Skeletal muscle satellite cell (primary cell): Measurements from ENCODE around the gene MS4A18.
"Not testable (repeated sequence)": the region's sequence is repeated elsewhere in the genome, so short reads cannot be mapped to it uniquely, and the experiment has no call there.

Experiments
- H3K27me3 ChIP-seq: 2 replicates; pipeline ENCODE4 v1.7.0; 2013; ENCODE audit warnings: low read length; ENCODE audit not compliant: control insufficient read depth, insufficient read depth
- H3K36me3 ChIP-seq: 2 replicates; pipeline ENCODE4 v1.7.0; 2013; ENCODE audit warnings: mild to moderate bottlenecking, control low read depth, low read length; ENCODE audit not compliant: insufficient read depth
- H3K4me1 ChIP-seq: 2 replicates; pipeline ENCODE4 v1.7.0; 2013; ENCODE audit warnings: low read length; ENCODE audit not compliant: control insufficient read depth, insufficient read depth
- H3K4me2 ChIP-seq: 2 replicates; pipeline ENCODE4 v1.7.0; 2013; ENCODE audit warnings: mild to moderate bottlenecking, low read length
- H3K4me3 ChIP-seq: 2 replicates; pipeline ENCODE4 v1.7.0; 2013; ENCODE audit warnings: low read length
- H3K9ac ChIP-seq: 2 replicates; pipeline ENCODE4 v1.7.0; 2013; ENCODE audit warnings: mild to moderate bottlenecking, low read depth, low read length, moderate library complexity
- H3K9me3 ChIP-seq: replicated peaks from 2 replicates; pipeline ENCODE4 v1.7.0; 2013; ENCODE audit warnings: mild to moderate bottlenecking, control low read depth, low read length

MS4A18 gene

GRCh38 chr11:60706931-60707330 is 17.6 kb upstream of the MS4A18 start:
- H3K27me3 ChIP-seq = no peaks in the 10 kb centered on the region
- no peak overlapping the region for H3K9ac ChIP-seq
- H3K9me3 ChIP-seq = no peaks in the 10 kb centered on the region
- H3K4me3 ChIP-seq = no peak overlapping the region
- no peaks in the 10 kb centered on the region for H3K36me3 ChIP-seq
- no peaks in the 10 kb centered on the region for H3K4me1 ChIP-seq
- no peak overlapping the region for H3K4me2 ChIP-seq

GRCh38 chr11:60710482-60710881 is 14.0 kb upstream of the MS4A18 start:
- no peaks in the 10 kb centered on the region for H3K27me3 ChIP-seq
- H3K9me3 ChIP-seq = no peaks in the 10 kb centered on the region
- no peak overlapping the region for H3K4me3 ChIP-seq
- no peak overlapping the region for H3K4me2 ChIP-seq
- no peaks in the 10 kb centered on the region for H3K4me1 ChIP-seq
- H3K36me3 ChIP-seq = no peaks in the 10 kb centered on the region
- no peak overlapping the region for H3K9ac ChIP-seq

GRCh38 chr11:60711276-60711675 is 13.2 kb upstream of the MS4A18 start:
- H3K9me3 ChIP-seq = no peaks in the 10 kb centered on the region
- H3K4me3 ChIP-seq = no peak overlapping the region
- H3K4me2 ChIP-seq = no peak overlapping the region
- H3K9ac ChIP-seq = no peak overlapping the region
- no peaks in the 10 kb centered on the region for H3K27me3 ChIP-seq
- no peaks in the 10 kb centered on the region for H3K36me3 ChIP-seq
- no peaks in the 10 kb centered on the region for H3K4me1 ChIP-seq

GRCh38 chr11:60713423-60713822 is 11.1 kb upstream of the MS4A18 start:
- H3K36me3 ChIP-seq, H3K4me1 ChIP-seq, H3K9me3 ChIP-seq, H3K27me3 ChIP-seq, H3K4me3 ChIP-seq, H3K4me2 ChIP-seq, H3K9ac ChIP-seq: not testable (repeated sequence)

GRCh38 chr11:60717956-60718355 is 6.6 kb upstream of the MS4A18 start:
- H3K4me1 ChIP-seq = no peaks in the 10 kb centered on the region
- no peak overlapping the region for H3K4me3 ChIP-seq
- no peaks in the 10 kb centered on the region for H3K27me3 ChIP-seq
- H3K36me3 ChIP-seq = no peaks in the 10 kb centered on the region
- no peaks in the 10 kb centered on the region for H3K9me3 ChIP-seq
- no peak overlapping the region for H3K4me2 ChIP-seq
- H3K9ac ChIP-seq = no peak overlapping the region

GRCh38 chr11:60718524-60719316 is 5.8 kb upstream of the MS4A18 start:
- Histone ChIP-seq H3K36me3 (no peaks in the 10 kb centered on the region), H3K4me1 (no peaks in the 10 kb centered on the region), H3K4me3 (no peak overlapping the region), H3K4me2 (no peak overlapping the region), H3K9ac (no peak overlapping the region), H3K27me3 (no peaks in the 10 kb centered on the region), H3K9me3 (no peaks in the 10 kb centered on the region)

GRCh38 chr11:60719391-60719790 is 5.1 kb upstream of the MS4A18 start:
- Histone ChIP-seq H3K36me3 (no peaks in the 10 kb centered on the region), H3K4me1 (no peaks in the 10 kb centered on the region), H3K4me2 (no peak overlapping the region), H3K9me3 (no peaks in the 10 kb centered on the region), H3K27me3 (no peaks in the 10 kb centered on the region), H3K9ac (no peak overlapping the region), H3K4me3 (no peak overlapping the region)

GRCh38 chr11:60720460-60720859 is 4.1 kb upstream of the MS4A18 start:
- Histone ChIP-seq H3K4me3 (no peak overlapping the region), H3K27me3 (no peaks in the 10 kb centered on the region), H3K4me2 (no peak overlapping the region), H3K4me1 (no peaks in the 10 kb centered on the region), H3K9ac (no peak overlapping the region), H3K36me3 (no peaks in the 10 kb centered on the region), H3K9me3 (no peaks in the 10 kb centered on the region)

GRCh38 chr11:60725592-60725991 is 1.1 kb downstream of the MS4A18 start:
- Histone ChIP-seq H3K36me3 (no peaks in the 10 kb centered on the region), H3K27me3 (no peaks in the 10 kb centered on the region), H3K4me3 (no peak overlapping the region), H3K4me1 (no peaks in the 10 kb centered on the region), H3K9me3 (no peaks in the 10 kb centered on the region), H3K4me2 (no peak overlapping the region), H3K9ac (no peak overlapping the region)

GRCh38 chr11:60731586-60731985 is 7.1 kb downstream of the MS4A18 start:
- no peak overlapping the region for H3K9ac ChIP-seq
- no peaks in the 10 kb centered on the region for H3K36me3 ChIP-seq
- H3K9me3 ChIP-seq = no peaks in the 10 kb centered on the region
- no peak overlapping the region for H3K4me2 ChIP-seq
- no peaks in the 10 kb centered on the region for H3K4me1 ChIP-seq
- no peak overlapping the region for H3K4me3 ChIP-seq
- no peaks in the 10 kb centered on the region for H3K27me3 ChIP-seq

GRCh38 chr11:60734279-60734678 is 9.8 kb downstream of the MS4A18 start:
- H3K4me2 ChIP-seq = no peak overlapping the region
- no peaks in the 10 kb centered on the region for H3K36me3 ChIP-seq
- H3K9ac ChIP-seq = no peak overlapping the region
- H3K9me3 ChIP-seq = no peaks in the 10 kb centered on the region
- no peaks in the 10 kb centered on the region for H3K4me1 ChIP-seq
- H3K27me3 ChIP-seq = no peaks in the 10 kb centered on the region
- no peak overlapping the region for H3K4me3 ChIP-seq

GRCh38 chr11:60739114-60739513 is 14.6 kb downstream of the MS4A18 start:
- no peaks in the 10 kb centered on the region for H3K36me3 ChIP-seq
- H3K27me3 ChIP-seq = no peaks in the 10 kb centered on the region
- no peak overlapping the region for H3K4me2 ChIP-seq
- H3K4me1 ChIP-seq = no peaks in the 10 kb centered on the region
- H3K9me3 ChIP-seq = no peaks in the 10 kb centered on the region
- H3K4me3 ChIP-seq = no peak overlapping the region
- H3K9ac ChIP-seq = no peak overlapping the region
